GM12878 (cell line): ENCODE measurements around the gene FBXL16. TPM values are rescaled to one million over a fixed set of nuclear protein-coding genes. Genes with fewer than 3 reads are reported as not detected.
"Not testable (repeated sequence)": the region's sequence is repeated elsewhere in the genome, so short reads cannot be mapped to it uniquely, and the experiment has no call there.

Experiments used
- ATAC-seq: fragments of 200-7000 bp; cut with Tn5 transposase; 3 replicates; pipeline ENCODE4 v1.9.1; 2020; ENCODE audit warnings: mild to moderate bottlenecking, moderate library complexity
- BruUV-seq: library from RNA; stranded (reverse); fragments of 400-500 nt; replicated peaks from 2 replicates; lab custom pipeline; 2021; lab: Mats Ljungman, UMichigan
- CTCF ChIA-PET: fragments of 300-600 bp; sonication (Branson Sonifier 250); formaldehyde crosslinking; extraction: SDS; loops from one replicate; lab custom pipeline; 2021; ENCODE audit warnings: inconsistent platforms; lab: Yijun Ruan, JAX
- POLR2A ChIA-PET: fragments of 350-600 bp; formaldehyde crosslinking; extraction: SDS; loops from one replicate; lab custom pipeline; 2021; ENCODE audit warnings: inconsistent platforms; lab: Charles Lee
- RAD21 ChIA-PET: fragments of 300-600 bp; sonication (Branson Sonifier 250); formaldehyde crosslinking; loops from one replicate; lab custom pipeline; 2023; ENCODE audit warnings: antibody characterized with exemption; ENCODE audit not compliant: unreplicated experiment; lab: Charles Lee
- SMC1A ChIA-PET: fragments of 300-600 bp; sonication (Branson Sonifier 250); formaldehyde crosslinking; loops from one replicate; lab custom pipeline; 2023; ENCODE audit not compliant: unreplicated experiment, uncharacterized antibody; lab: Charles Lee
- DNase-seq: peaks from one replicate; pipeline ENCODE4 v3.0.0-alpha.2; 2011; ENCODE audit warnings: low read depth, low spot score
- FAIRE-seq: peaks from 3 replicates; lab custom pipeline; 2011; peaks lifted over from hg19 to GRCh38; lab: Jason Lieb, UNC
- H2AFZ ChIP-seq: 2 replicates; pipeline ENCODE4 v1.6.0; 2011; ENCODE audit warnings: low read depth, low read length, control low read depth; ENCODE audit not compliant: control insufficient read depth
- H3K27ac ChIP-seq: 2 replicates; pipeline ENCODE4 v1.5.1; 2011; ENCODE audit warnings: control low read depth; ENCODE audit not compliant: control insufficient read depth, insufficient read depth
- H3K27me3 ChIP-seq, 2 experiments: replicated peaks in 1 of 2; 2 replicates each; pipeline versions ENCODE4 v1.6.0 to v1.6.1; 2011; ENCODE audit warnings: low read length in 1 of 2; ENCODE audit not compliant: control insufficient read depth in 2 of 2, insufficient read depth in 2 of 2
- H3K36me3 ChIP-seq, 2 experiments: 2 replicates each; pipeline ENCODE4 v1.5.1; 2011; ENCODE audit warnings: low read length in 1 of 2; ENCODE audit not compliant: control insufficient read depth in 2 of 2, insufficient read depth in 2 of 2
- H3K4me1 ChIP-seq: 2 replicates; pipeline ENCODE4 v1.6.1; 2011; ENCODE audit warnings: mild to moderate bottlenecking, low read length, moderate library complexity, mixed read lengths; ENCODE audit not compliant: control insufficient read depth, insufficient read depth
- H3K4me2 ChIP-seq: 2 replicates; pipeline ENCODE4 v1.6.0; 2011; ENCODE audit warnings: control low read depth; ENCODE audit not compliant: control insufficient read depth, insufficient read depth
- H3K4me3 ChIP-seq: fragments of 200-600 bp; sonication (generic); 2 replicates; pipeline ENCODE4 v1.5.1; 2016
- H3K79me2 ChIP-seq: 2 replicates; pipeline ENCODE4 v1.6.0; 2011; ENCODE audit warnings: low read length; ENCODE audit not compliant: control insufficient read depth, insufficient read depth
- H3K9ac ChIP-seq: 2 replicates; pipeline ENCODE4 v1.8.0; 2011; ENCODE audit warnings: low read length, control low read depth, mixed read lengths; ENCODE audit not compliant: control insufficient read depth, insufficient read depth
- H3K9me3 ChIP-seq: replicated peaks from 3 replicates; pipeline ENCODE4 v1.5.1; 2011; ENCODE audit warnings: mild to moderate bottlenecking, low read length; ENCODE audit not compliant: control insufficient read depth, insufficient read depth
- H4K20me1 ChIP-seq: 2 replicates; pipeline ENCODE4 v1.6.0; 2011; ENCODE audit not compliant: control insufficient read depth, insufficient read depth
- CREM ChIP-seq: IDR thresholded peaks from 2 replicates; pipeline ENCODE4 v1.6.1; 2014; ENCODE audit warnings: antibody characterized with exemption, low read depth
- RAD51 ChIP-seq: fragments of 450-650 bp; IDR thresholded peaks from 2 replicates; pipeline ENCODE4 v1.6.1; 2016; ENCODE audit warnings: moderate library complexity, mild to moderate bottlenecking, inconsistent platforms
- RELA ChIP-seq: fragments of 450-650 bp; IDR thresholded peaks from 2 replicates; pipeline ENCODE4 v1.8.0; 2014; ENCODE audit warnings: borderline replicate concordance; ENCODE audit not compliant: partially characterized antibody
- SIN3A ChIP-seq: IDR thresholded peaks from 2 replicates; pipeline ENCODE4 v1.6.1; 2012; ENCODE audit warnings: low read depth, low read length, improper control_type of control experiment
- SUZ12 ChIP-seq: fragments of 200-600 bp; sonication (generic); IDR thresholded peaks from one replicate; pipeline ENCODE4 v1.6.1; 2018; ENCODE audit warnings: antibody characterized with exemption, mild to moderate bottlenecking; ENCODE audit not compliant: unreplicated experiment
- WGBS: methylation state at CpG from one replicate; pipeline ENCODE4 v1.1.6; 2016; ENCODE audit warnings: low lambda C conversion rate; ENCODE audit not compliant: insufficient replicate concordance, insufficient coverage; ENCODE audit errors: missing lambda C conversion rate; 5-methylcytosine and 5-hydroxymethylcytosine counted together
- in situ Hi-C: fragments of 300-500 bp; cut with MboI; formaldehyde crosslinking; loops from 9 replicates; pipeline ENCODE4 v1.14.3; 2018; ENCODE audit warnings: mixed read lengths
- intact Hi-C: fragments of 100-400 bp; cut with micrococcal nuclease; formaldehyde crosslinking; loops from one replicate; pipeline ENCODE4 v1.14.2; 2022; ENCODE audit not compliant: unreplicated experiment
- polyA plus RNA-seq, 11 experiments: library from polyadenylated mRNA; depleted of rRNA in 4 of 11; unstranded in 6 of 11; stranded (reverse) in 5 of 11; fragments of >200 nt; fragmentation: Nextera tagmentation in 4 of 11; fragmentation: Illumina TruSeq in 1 of 11; extraction: Ambion mirVana in 4 of 11; extraction: Trizol in 1 of 11; gene quantifications; 1 replicate in 1 of 11; 2 replicates in 10 of 11; pipeline versions ENCODE4 v1.2.1 to v1.2.3, GENCODE V29; 2011 to 2016; ENCODE audit warnings: inconsistent platforms in 2 of 11, missing spikeins in 2 of 11, low read depth in 1 of 11
- total RNA-seq, 4 experiments: library from RNA; depleted of rRNA in 3 of 4; stranded (reverse); fragments of >200 nt in 3 of 4; fragmentation: Illumina TruSeq in 1 of 4; extraction: Trizol in 1 of 4; gene quantifications; 2 replicates each; pipeline versions ENCODE4 v1.2.1 to v1.2.3, GENCODE V29; 2013 to 2021

The FBXL16 gene
- total and polyA plus RNA-seq, 10 of the 15 experiments (the other 5 are each of a cell fraction or from before 2014, with no cell fraction given): 0.13 to 1.4 (median 0.24) TPM

DNA sequence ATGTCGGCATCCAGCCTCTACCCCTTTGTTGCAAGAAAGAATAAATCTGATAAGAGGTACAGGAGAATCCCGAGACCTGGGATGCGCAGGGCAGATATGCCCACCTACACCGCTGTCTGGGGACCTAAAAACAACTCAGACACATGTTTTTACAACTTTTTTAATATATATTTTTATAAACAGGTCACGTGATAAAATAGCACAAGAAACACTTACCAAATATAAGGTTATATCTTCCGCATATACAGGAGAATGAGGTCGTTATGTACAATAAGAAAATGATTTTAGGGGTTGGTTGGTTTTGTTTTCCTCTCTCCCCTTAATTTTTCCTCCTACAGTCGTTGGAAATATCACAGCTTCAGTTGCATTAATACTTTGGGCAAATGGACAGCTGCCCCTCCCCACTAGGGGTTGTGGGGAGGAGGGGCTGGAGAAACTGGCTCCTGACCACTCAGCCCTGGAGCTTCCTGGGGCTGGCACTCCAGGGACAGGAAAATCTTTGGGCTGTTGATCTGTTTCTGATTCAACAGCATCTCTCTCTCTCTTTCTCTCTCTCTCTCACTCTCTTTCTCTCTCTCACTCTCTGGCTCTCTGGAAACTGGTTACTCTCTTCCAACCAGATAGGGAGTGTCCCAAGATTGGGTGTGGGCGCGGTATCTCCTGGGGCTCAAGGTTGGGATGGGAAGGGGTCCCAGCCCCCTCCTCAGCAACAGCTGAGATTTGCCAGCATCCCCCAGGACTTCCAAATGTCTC lies 13.1 kb downstream of the FBXL16 start:
- ChIA-PET CTCF (no interaction called here), SMC1A (no interaction called here), POLR2A (interaction anchor here (0.6 kb wide), 1 partner anchor 282 kb away, joined by 3 read pairs; no protein-coding TSS in a partner anchor), RAD21 (no interaction called here)
- Histone ChIP-seq H3K36me3 (no peaks in the 10 kb centered on the region), H4K20me1 (no peaks in the 10 kb centered on the region), H3K9ac (no peak overlapping the region), H2AFZ (no peak overlapping the region), H3K9me3 (no peaks in the 10 kb centered on the region; the same call in 2 of the 3 replicates), H3K79me2 (peaks cover 9% of the 10 kb centered on the region), H3K4me2 (no peak overlapping the region), H3K27me3 (peaks cover 2 to 6% of the 10 kb centered on the region in 2 experiments; a peak in 3 of 4 replicates), H3K27ac (no peak overlapping the region), H3K4me1 (peaks cover 12% of the 10 kb centered on the region), H3K4me3 (no peak overlapping the region)
- intact Hi-C loops: no loop called here
- DNase-seq (no peak), FAIRE-seq (no peak), ATAC-seq (no peak)
- TF ChIP-seq RAD51 (peak; percentile 49; the same call in 1 of the 2 replicates), SUZ12 (no peak), RELA (no peak), SIN3A (no peak), CREM (no peak)
- no TSS peak for BruUV-seq
- in situ Hi-C loops: no loop called here
- WGBS: 26% methylated on average over 10 of the region's 10 CpGs

DNA sequence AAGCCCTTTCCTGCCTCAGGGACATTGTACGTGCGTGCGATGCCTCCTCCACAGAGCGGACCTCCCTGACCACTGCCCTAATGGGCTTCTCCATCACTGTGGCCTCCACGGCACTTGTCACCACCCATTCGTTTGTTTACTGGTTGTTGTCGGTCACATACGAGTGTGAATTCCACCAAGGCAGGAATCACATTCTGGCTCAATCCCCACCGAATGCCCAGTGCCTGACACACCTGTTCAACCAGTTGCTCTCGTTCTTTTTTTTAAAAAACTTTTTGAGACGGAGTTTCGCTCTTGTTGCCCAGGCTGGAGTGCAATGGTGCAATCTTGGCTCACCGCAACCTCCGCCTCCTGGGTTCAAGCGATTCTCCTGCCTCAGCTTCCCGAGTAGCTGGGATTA lies 14.4 kb downstream of the FBXL16 start:
- H3K79me2 ChIP-seq, H3K4me2 ChIP-seq, SMC1A ChIA-PET, CTCF ChIA-PET, in situ Hi-C loops, H3K9ac ChIP-seq, FAIRE-seq, H3K27me3 ChIP-seq, DNase-seq, H2AFZ ChIP-seq, BruUV-seq, H3K36me3 ChIP-seq, ATAC-seq, H3K4me3 ChIP-seq, intact Hi-C loops, H3K27ac ChIP-seq, H3K9me3 ChIP-seq, H4K20me1 ChIP-seq, POLR2A ChIA-PET, RAD21 ChIA-PET: not testable (repeated sequence)
- WGBS: 72% methylated on average over 16 of the region's 16 CpGs
- H3K4me1 ChIP-seq: peaks cover 12% of the 10 kb centered on the region
